GM23338 (cell line): ENCODE data around the gene EIF3K. TPM values are rescaled to one million over a fixed set of nuclear protein-coding genes. Genes with fewer than 3 reads are reported as not detected.

ENCODE experiments used
- ATAC-seq: fragments of 200-7000 bp; cut with Tn5 transposase; 3 replicates; pipeline ENCODE4 v1.9.1; 2020
- DNase-seq: peaks from one replicate; pipeline ENCODE4 v3.0.0-alpha.2; 2015; ENCODE audit warnings: low spot score
- H2AFZ ChIP-seq: fragments of 200-600 bp; sonication (generic); 2 replicates; pipeline ENCODE4 v1.8.0; 2016; ENCODE audit warnings: antibody characterized with exemption, mild to moderate bottlenecking, moderate library complexity
- H3F3A ChIP-seq: fragments of 200-600 bp; sonication (generic); replicated peaks from 2 replicates; pipeline ENCODE4 v1.8.0; 2017; ENCODE audit warnings: antibody characterized with exemption, mixed run types, low read depth
- H3K27ac ChIP-seq: fragments of 200-600 bp; sonication (generic); 2 replicates; pipeline ENCODE4 v1.6.1; 2016; ENCODE audit warnings: low read depth
- H3K27me3 ChIP-seq: fragments of 200-600 bp; sonication (generic); 2 replicates; pipeline ENCODE4 v1.8.0; 2016; ENCODE audit warnings: mild to moderate bottlenecking, mixed run types, moderate library complexity; ENCODE audit not compliant: insufficient read depth
- H3K36me3 ChIP-seq: fragments of 200-600 bp; sonication (generic); 2 replicates; pipeline ENCODE4 v1.8.0; 2016; ENCODE audit warnings: mild to moderate bottlenecking; ENCODE audit not compliant: insufficient read depth
- H3K4me1 ChIP-seq: fragments of 200-600 bp; sonication (generic); 2 replicates; pipeline ENCODE4 v1.8.0; 2016; ENCODE audit warnings: mild to moderate bottlenecking, moderate library complexity; ENCODE audit not compliant: insufficient read depth
- H3K4me2 ChIP-seq: fragments of 200-600 bp; sonication (generic); 2 replicates; pipeline ENCODE4 v1.7.1; 2017; ENCODE audit warnings: mixed run types
- H3K4me3 ChIP-seq: fragments of 200-600 bp; sonication (generic); 2 replicates; pipeline ENCODE4 v1.6.1; 2016; ENCODE audit warnings: mixed run types
- H3K79me2 ChIP-seq: fragments of 200-600 bp; sonication (generic); replicated peaks from 2 replicates; pipeline ENCODE4 v1.8.0; 2017; ENCODE audit warnings: mild to moderate bottlenecking; ENCODE audit not compliant: insufficient read depth
- H3K9me2 ChIP-seq: fragments of 200-600 bp; sonication (generic); 2 replicates; pipeline ENCODE4 v1.8.0; 2017; ENCODE audit not compliant: insufficient read depth
- H4K20me1 ChIP-seq: fragments of 200-600 bp; sonication (generic); replicated peaks from 2 replicates; pipeline ENCODE4 v1.8.0; 2017; ENCODE audit warnings: mild to moderate bottlenecking; ENCODE audit not compliant: insufficient read depth
- H3K27ac Mint-ChIP-seq: 2 replicates; pipeline ENCODE4 v1.8.0; 2020; ENCODE audit warnings: inconsistent platforms, mild to moderate bottlenecking, moderate library complexity, mixed read lengths
- H3K27me3 Mint-ChIP-seq: 3 replicates; pipeline ENCODE4 v1.8.0; 2022; ENCODE audit warnings: low read depth, mild to moderate bottlenecking, moderate library complexity, mixed read lengths, inconsistent platforms; ENCODE audit not compliant: insufficient read depth, poor library complexity
- H3K36me3 Mint-ChIP-seq: 3 replicates; pipeline ENCODE4 v1.8.0; 2021; ENCODE audit warnings: low read depth, mild to moderate bottlenecking, inconsistent platforms, moderate library complexity, mixed read lengths
- H3K4me1 Mint-ChIP-seq: 3 replicates; pipeline ENCODE4 v1.8.0; 2020; ENCODE audit warnings: mild to moderate bottlenecking, inconsistent platforms, mixed read lengths
- H3K4me3 Mint-ChIP-seq: 3 replicates; pipeline ENCODE4 v1.8.0; 2021; ENCODE audit warnings: moderate library complexity, mild to moderate bottlenecking, inconsistent platforms, mixed read lengths
- H3K9me3 Mint-ChIP-seq: 3 replicates; pipeline ENCODE4 v1.8.0; 2020; ENCODE audit warnings: moderate library complexity, mild to moderate bottlenecking, inconsistent platforms, mixed read lengths
- CREB1 ChIP-seq: fragments of 250-450 bp; sonication (Bioruptor Pico); IDR thresholded peaks from 2 replicates; pipeline ENCODE4 v1.5.0; 2020; ENCODE audit warnings: low read depth, mild to moderate bottlenecking, moderate library complexity
- EZH2 ChIP-seq: fragments of 200-600 bp; sonication (generic); IDR thresholded peaks from one replicate; pipeline ENCODE4 v1.8.0; 2017; ENCODE audit warnings: antibody characterized with exemption, mild to moderate bottlenecking, low read depth; ENCODE audit not compliant: unreplicated experiment
- JUNB ChIP-seq: IDR thresholded peaks from one replicate; pipeline ENCODE4 v1.6.1; 2016; ENCODE audit warnings: antibody characterized with exemption; ENCODE audit not compliant: unreplicated experiment
- NANOG ChIP-seq: IDR thresholded peaks from 2 replicates; pipeline ENCODE4 v1.6.1; 2016; ENCODE audit warnings: antibody characterized with exemption, borderline replicate concordance
- POLR2AphosphoS5 ChIP-seq: IDR thresholded peaks from 2 replicates; pipeline ENCODE4 v1.6.1; 2016; ENCODE audit warnings: antibody characterized with exemption, low read depth
- ZNF331 ChIP-seq: fragments of 250-450 bp; sonication (Bioruptor Pico); IDR thresholded peaks from 2 replicates; pipeline ENCODE4 v1.5.0; 2020; ENCODE audit warnings: low read depth, mild to moderate bottlenecking, moderate library complexity
- polyA plus RNA-seq: library from polyadenylated mRNA; unstranded; fragments of >200 nt; fragmentation: Nextera tagmentation; extraction: Ambion mirVana; gene quantifications from 2 replicates; pipeline ENCODE4 v1.2.1, GENCODE V29; 2016
- total RNA-seq: library from RNA; depleted of rRNA; stranded (reverse); fragments of >200 nt; shearing (Covaris generic); gene quantifications from 2 replicates; pipeline ENCODE4 v1.2.3, GENCODE V29; 2014
- TF ChIP-seq, protein P1 (sequence below): IDR thresholded peaks from 2 replicates; pipeline ENCODE4 v1.6.1; 2016; ENCODE audit warnings: antibody characterized with exemption
- TF ChIP-seq, protein P2 (sequence below), 2 experiments: fragments of 200-600 bp in 1 of 2; sonication (generic) in 1 of 2; conservative IDR thresholded peaks; 2 replicates each; pipeline versions ENCODE4 v1.5.1 to v1.6.1; 2016 to 2017; ENCODE audit warnings: antibody characterized with exemption in 2 of 2, low read depth in 2 of 2, mild to moderate bottlenecking in 2 of 2, moderate library complexity in 1 of 2
- TF ChIP-seq, protein P3 (sequence below): fragments of 250-450 bp; sonication (Bioruptor Pico); IDR thresholded peaks from 2 replicates; pipeline ENCODE4 v1.5.0; 2020; ENCODE audit warnings: mild to moderate bottlenecking, moderate library complexity

The EIF3K gene
- total and polyA plus RNA-seq, 2 experiments from 2014 or later, result 226 to 509 TPM

DNA sequence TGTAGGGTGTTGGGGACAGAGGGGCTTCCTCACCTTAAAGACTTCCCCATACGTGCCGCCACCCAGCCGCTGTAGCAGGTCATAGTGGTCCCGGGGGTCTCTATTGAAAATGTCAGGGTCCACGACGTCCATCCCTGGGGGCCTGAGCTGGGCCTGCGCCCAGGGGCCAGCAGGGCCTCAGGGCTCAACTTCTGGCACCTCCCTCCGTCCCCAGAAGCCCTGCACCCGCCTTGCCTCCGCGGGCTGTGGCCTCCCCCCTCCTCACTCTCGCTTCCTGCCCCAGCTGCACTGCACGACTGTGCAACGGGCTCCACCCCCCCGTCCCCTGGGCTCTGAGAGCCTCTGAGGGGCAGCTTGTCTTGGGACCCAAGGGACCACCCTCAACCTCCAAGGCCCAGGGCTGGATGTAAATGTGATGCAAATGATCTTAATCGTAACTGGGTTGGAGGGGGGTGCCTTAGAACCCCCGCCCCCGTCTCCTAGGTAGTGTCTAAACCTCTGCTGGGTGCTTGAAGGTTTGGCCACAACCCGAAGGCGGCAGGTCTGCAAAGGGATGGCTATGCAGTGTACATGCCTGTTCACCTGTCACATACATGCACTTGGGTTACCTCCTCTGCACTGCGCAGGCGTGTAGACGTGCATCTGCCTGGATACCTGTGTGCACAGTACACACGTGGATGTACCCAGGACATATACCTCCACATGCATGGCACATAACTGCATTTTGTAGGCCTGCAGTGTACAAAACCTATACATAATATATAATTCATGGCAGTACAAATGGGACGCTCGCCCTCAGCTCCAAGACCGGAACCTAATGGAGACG lies 1.0 kb upstream of the EIF3K start, which contains the start of gene MAP4K1:
TSS of gene MAP4K1 (minus strand) at position 190 of the 826 bp plus-strand sequence. CDS start at position 132, 58 bp downstream.
- H3K27ac ChIP-seq, result peak within 1 kb of the TSS; percentile 81
- peaks cover 15% of the 10 kb centered on the region for H3K79me2 ChIP-seq
- H3K36me3 Mint-ChIP-seq, result peaks cover 39% of the 10 kb centered on the region
- peaks cover 20% of the 10 kb centered on the region for H3K27me3 Mint-ChIP-seq
- TF ChIP-seq NANOG (no peak), ZNF331 (no peak), CREB1 (CRISPR knock-in tag) (no peak), POLR2AphosphoS5 (no peak), EZH2 (no peak), JUNB (no peak)
- TF ChIP-seq, protein P1, sequence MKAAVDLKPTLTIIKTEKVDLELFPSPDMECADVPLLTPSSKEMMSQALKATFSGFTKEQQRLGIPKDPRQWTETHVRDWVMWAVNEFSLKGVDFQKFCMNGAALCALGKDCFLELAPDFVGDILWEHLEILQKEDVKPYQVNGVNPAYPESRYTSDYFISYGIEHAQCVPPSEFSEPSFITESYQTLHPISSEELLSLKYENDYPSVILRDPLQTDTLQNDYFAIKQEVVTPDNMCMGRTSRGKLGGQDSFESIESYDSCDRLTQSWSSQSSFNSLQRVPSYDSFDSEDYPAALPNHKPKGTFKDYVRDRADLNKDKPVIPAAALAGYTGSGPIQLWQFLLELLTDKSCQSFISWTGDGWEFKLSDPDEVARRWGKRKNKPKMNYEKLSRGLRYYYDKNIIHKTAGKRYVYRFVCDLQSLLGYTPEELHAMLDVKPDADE, result no peak
- TF ChIP-seq, protein P2, sequence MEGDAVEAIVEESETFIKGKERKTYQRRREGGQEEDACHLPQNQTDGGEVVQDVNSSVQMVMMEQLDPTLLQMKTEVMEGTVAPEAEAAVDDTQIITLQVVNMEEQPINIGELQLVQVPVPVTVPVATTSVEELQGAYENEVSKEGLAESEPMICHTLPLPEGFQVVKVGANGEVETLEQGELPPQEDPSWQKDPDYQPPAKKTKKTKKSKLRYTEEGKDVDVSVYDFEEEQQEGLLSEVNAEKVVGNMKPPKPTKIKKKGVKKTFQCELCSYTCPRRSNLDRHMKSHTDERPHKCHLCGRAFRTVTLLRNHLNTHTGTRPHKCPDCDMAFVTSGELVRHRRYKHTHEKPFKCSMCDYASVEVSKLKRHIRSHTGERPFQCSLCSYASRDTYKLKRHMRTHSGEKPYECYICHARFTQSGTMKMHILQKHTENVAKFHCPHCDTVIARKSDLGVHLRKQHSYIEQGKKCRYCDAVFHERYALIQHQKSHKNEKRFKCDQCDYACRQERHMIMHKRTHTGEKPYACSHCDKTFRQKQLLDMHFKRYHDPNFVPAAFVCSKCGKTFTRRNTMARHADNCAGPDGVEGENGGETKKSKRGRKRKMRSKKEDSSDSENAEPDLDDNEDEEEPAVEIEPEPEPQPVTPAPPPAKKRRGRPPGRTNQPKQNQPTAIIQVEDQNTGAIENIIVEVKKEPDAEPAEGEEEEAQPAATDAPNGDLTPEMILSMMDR (conservative IDR thresholded peaks at IDR 0.05; ENCODE audit: low read depth in 2 of 2), result no peak
- TF ChIP-seq, protein P3, sequence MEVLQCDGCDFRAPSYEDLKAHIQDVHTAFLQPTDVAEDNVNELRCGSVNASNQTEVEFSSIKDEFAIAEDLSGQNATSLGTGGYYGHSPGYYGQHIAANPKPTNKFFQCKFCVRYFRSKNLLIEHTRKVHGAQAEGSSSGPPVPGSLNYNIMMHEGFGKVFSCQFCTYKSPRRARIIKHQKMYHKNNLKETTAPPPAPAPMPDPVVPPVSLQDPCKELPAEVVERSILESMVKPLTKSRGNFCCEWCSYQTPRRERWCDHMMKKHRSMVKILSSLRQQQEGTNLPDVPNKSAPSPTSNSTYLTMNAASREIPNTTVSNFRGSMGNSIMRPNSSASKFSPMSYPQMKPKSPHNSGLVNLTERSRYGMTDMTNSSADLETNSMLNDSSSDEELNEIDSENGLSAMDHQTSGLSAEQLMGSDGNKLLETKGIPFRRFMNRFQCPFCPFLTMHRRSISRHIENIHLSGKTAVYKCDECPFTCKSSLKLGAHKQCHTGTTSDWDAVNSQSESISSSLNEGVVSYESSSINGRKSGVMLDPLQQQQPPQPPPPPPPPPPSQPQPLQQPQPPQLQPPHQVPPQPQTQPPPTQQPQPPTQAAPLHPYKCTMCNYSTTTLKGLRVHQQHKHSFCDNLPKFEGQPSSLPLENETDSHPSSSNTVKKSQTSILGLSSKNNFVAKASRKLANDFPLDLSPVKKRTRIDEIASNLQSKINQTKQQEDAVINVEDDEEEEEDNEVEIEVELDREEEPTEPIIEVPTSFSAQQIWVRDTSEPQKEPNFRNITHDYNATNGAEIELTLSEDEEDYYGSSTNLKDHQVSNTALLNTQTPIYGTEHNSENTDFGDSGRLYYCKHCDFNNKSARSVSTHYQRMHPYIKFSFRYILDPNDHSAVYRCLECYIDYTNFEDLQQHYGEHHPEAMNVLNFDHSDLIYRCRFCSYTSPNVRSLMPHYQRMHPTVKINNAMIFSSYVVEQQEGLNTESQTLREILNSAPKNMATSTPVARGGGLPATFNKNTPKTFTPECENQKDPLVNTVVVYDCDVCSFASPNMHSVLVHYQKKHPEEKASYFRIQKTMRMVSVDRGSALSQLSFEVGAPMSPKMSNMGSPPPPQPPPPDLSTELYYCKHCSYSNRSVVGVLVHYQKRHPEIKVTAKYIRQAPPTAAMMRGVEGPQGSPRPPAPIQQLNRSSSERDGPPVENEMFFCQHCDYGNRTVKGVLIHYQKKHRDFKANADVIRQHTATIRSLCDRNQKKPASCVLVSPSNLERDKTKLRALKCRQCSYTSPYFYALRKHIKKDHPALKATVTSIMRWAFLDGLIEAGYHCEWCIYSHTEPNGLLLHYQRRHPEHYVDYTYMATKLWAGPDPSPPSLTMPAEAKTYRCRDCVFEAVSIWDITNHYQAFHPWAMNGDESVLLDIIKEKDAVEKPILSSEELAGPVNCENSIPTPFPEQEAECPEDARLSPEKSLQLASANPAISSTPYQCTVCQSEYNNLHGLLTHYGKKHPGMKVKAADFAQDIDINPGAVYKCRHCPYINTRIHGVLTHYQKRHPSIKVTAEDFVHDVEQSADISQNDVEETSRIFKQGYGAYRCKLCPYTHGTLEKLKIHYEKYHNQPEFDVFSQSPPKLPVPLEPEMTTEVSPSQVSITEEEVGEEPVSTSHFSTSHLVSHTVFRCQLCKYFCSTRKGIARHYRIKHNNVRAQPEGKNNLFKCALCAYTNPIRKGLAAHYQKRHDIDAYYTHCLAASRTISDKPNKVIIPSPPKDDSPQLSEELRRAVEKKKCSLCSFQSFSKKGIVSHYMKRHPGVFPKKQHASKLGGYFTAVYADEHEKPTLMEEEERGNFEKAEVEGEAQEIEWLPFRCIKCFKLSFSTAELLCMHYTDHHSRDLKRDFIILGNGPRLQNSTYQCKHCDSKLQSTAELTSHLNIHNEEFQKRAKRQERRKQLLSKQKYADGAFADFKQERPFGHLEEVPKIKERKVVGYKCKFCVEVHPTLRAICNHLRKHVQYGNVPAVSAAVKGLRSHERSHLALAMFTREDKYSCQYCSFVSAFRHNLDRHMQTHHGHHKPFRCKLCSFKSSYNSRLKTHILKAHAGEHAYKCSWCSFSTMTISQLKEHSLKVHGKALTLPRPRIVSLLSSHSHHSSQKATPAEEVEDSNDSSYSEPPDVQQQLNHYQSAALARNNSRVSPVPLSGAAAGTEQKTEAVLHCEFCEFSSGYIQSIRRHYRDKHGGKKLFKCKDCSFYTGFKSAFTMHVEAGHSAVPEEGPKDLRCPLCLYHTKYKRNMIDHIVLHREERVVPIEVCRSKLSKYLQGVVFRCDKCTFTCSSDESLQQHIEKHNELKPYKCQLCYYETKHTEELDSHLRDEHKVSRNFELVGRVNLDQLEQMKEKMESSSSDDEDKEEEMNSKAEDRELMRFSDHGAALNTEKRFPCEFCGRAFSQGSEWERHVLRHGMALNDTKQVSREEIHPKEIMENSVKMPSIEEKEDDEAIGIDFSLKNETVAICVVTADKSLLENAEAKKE (CRISPR knock-in tag), result no peak
- no peaks in the 10 kb centered on the region for H3K9me3 Mint-ChIP-seq
- peak within 1 kb of the TSS; percentile 87 for H3K4me3 ChIP-seq
- DNase-seq (peak; percentile 19), ATAC-seq (peak; percentile 14)
- peaks cover 9% of the 10 kb centered on the region for H3K4me1 ChIP-seq
- peaks cover 26% of the 10 kb centered on the region for H3K36me3 ChIP-seq
- H3K4me1 Mint-ChIP-seq, result peaks cover 27% of the 10 kb centered on the region
- no peaks in the 10 kb centered on the region for H3K27me3 ChIP-seq
- H3K9me2 ChIP-seq, result no peaks in the 10 kb centered on the region
- H3F3A ChIP-seq, result peaks cover 23% of the 10 kb centered on the region
- H2AFZ ChIP-seq, result peak within 1 kb of the TSS; percentile 91
- H3K4me2 ChIP-seq, result peak within 1 kb of the TSS; percentile 91
- H3K27ac Mint-ChIP-seq, result peak within 1 kb of the TSS; percentile 94
- peaks cover 18% of the 10 kb centered on the region for H4K20me1 ChIP-seq
- H3K4me3 Mint-ChIP-seq, result peak within 1 kb of the TSS; percentile 99
